Measurements from ENCODE around the gene RBKS.
A peak's percentile ranks its signal among the peaks of the same experiment; 100 is the strongest.

Gene RBKS

GRCh38 chr2:27890146-27890923, at the start of gene RBKS, which contains the start of gene BABAM2:
RBKS (minus strand) TSS chr2:27890387; CDS start chr2:27890345, 42 bp downstream.
BABAM2 (plus strand) TSS chr2:27890729; CDS start chr2:27894557, 3,828 bp downstream.
- peak within 1 kb of the TSS; percentile 94 for H3K4me3 ChIP-seq (ENCODE audit: low read depth, low read length)
- peak; percentile 25 for DNase-seq (ENCODE audit: low read depth)
- TF ChIP-seq, protein P1, sequence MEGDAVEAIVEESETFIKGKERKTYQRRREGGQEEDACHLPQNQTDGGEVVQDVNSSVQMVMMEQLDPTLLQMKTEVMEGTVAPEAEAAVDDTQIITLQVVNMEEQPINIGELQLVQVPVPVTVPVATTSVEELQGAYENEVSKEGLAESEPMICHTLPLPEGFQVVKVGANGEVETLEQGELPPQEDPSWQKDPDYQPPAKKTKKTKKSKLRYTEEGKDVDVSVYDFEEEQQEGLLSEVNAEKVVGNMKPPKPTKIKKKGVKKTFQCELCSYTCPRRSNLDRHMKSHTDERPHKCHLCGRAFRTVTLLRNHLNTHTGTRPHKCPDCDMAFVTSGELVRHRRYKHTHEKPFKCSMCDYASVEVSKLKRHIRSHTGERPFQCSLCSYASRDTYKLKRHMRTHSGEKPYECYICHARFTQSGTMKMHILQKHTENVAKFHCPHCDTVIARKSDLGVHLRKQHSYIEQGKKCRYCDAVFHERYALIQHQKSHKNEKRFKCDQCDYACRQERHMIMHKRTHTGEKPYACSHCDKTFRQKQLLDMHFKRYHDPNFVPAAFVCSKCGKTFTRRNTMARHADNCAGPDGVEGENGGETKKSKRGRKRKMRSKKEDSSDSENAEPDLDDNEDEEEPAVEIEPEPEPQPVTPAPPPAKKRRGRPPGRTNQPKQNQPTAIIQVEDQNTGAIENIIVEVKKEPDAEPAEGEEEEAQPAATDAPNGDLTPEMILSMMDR (IDR thresholded peaks at IDR 0.05; ENCODE audit: control insufficient read depth, extremely low read depth, insufficient read depth), result no peak

- no peak for DNase-seq (ENCODE audit: low read depth)
- H3K4me3 ChIP-seq (ENCODE audit: low read depth, low read length), result no peak overlapping the region
- TF ChIP-seq, protein P1 (IDR thresholded peaks at IDR 0.05; ENCODE audit: control insufficient read depth, extremely low read depth, insufficient read depth), result no peak
Measured at GRCh38 chr2:27935026-27935425, 44.8 kb upstream of the RBKS start.

- no peak for DNase-seq (ENCODE audit: low read depth)
- no peak overlapping the region for H3K4me3 ChIP-seq (ENCODE audit: low read depth, low read length)
- TF ChIP-seq, protein P1 (IDR thresholded peaks at IDR 0.05; ENCODE audit: control insufficient read depth, extremely low read depth, insufficient read depth), result no peak
Measured at GRCh38 chr2:27932396-27932795, 42.2 kb upstream of the RBKS start.

DNA sequence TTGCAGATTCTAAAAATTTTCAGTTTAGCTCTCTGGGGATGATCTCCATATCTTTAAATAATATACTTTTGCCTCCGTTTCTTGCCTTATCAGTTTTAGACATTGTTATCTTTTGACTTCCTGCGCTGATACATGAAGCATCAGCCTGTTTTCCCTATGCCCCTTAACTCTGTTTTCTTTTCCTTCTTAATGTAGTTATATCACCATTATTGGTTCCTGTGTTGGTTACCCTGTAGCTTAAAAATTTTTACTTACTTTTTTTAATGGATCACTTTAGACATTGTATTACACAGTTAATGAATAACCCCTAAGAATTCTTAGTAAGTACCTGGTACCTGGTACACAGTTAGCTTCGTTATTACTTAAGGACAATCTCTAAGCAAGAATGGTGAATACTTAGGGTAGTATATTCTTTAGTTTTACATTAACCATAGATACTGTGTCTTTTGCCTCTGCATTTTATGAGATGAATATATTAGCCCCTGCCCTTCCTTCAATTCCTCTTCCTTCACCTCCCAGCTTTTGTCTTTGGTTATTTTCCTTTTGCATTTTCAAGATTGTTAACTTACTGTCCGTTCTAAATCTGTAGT, 41.3 kb upstream of the RBKS start:
- TF ChIP-seq, protein P1 (IDR thresholded peaks at IDR 0.05; ENCODE audit: control insufficient read depth, extremely low read depth, insufficient read depth), result no peak
- no peak for DNase-seq (ENCODE audit: low read depth)
- no peak overlapping the region for H3K4me3 ChIP-seq (ENCODE audit: low read depth, low read length)

DNA sequence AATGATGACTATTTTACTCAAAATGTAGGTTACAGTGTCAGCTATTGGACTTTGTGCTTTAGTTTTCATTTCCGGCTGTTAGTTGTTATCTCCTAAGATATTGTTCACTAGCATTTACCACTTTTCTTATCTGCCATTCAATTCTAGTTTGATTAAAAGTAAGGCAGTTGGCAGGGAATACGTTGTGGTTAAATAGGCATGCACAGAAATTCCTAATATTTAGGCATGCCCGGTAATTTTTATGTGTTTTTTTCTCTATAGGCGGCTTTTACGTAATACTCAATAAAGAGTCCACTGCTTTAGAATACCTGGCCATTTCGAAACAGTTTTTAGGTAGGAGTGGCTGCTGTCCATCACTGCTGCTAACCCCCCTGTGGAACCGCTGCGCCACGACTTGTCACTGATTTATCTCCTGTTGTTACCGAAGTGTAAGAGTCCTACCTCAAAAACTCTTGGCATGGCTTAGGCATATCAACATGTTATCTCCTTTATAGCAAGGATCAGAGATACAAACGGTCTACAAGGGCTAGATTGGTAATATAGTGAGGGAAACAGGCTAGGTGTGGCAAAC, 39.8 kb upstream of the RBKS start:
- no peak for DNase-seq (ENCODE audit: low read depth)
- H3K4me3 ChIP-seq (ENCODE audit: low read depth, low read length), result no peak overlapping the region
- TF ChIP-seq, protein P1 (IDR thresholded peaks at IDR 0.05; ENCODE audit: control insufficient read depth, extremely low read depth, insufficient read depth), result no peak

GRCh38 chr2:27925766-27926472, 35.7 kb upstream of the RBKS start:
- TF ChIP-seq, protein P1 (IDR thresholded peaks at IDR 0.05; ENCODE audit: control insufficient read depth, extremely low read depth, insufficient read depth), result no peak
- no peak overlapping the region for H3K4me3 ChIP-seq (ENCODE audit: low read depth, low read length)
- DNase-seq (ENCODE audit: low read depth), result no peak
